Loucy (cell line): ENCODE results near the gene TBX1.

Source experiments
- H2AFZ ChIP-seq: fragments of 200-600 bp; sonication (generic); 2 replicates; pipeline ENCODE4 v1.6.0; 2016; ENCODE audit warnings: antibody characterized with exemption, mild to moderate bottlenecking, low read length, moderate library complexity
- H3F3A ChIP-seq: fragments of 200-600 bp; 2 replicates; pipeline ENCODE4 v1.6.0; 2016; ENCODE audit warnings: antibody characterized with exemption, low read depth, mild to moderate bottlenecking
- H3K27me3 ChIP-seq: fragments of 200-600 bp; sonication (generic); 2 replicates; pipeline ENCODE4 v1.6.1; 2014; ENCODE audit warnings: low read length, mild to moderate bottlenecking; ENCODE audit not compliant: insufficient read depth, poor library complexity, severe bottlenecking
- H3K36me3 ChIP-seq: fragments of 200-600 bp; sonication (generic); 2 replicates; pipeline ENCODE4 v1.6.1; 2016; ENCODE audit warnings: low read length; ENCODE audit not compliant: insufficient read depth
- H3K4me1 ChIP-seq: fragments of 200-600 bp; sonication (generic); 2 replicates; pipeline ENCODE4 v1.5.1; 2014; ENCODE audit warnings: low read length, mild to moderate bottlenecking; ENCODE audit not compliant: insufficient read depth, poor library complexity, severe bottlenecking
- H3K4me2 ChIP-seq: fragments of 200-600 bp; sonication (generic); 2 replicates; pipeline ENCODE4 v1.6.0; 2014; ENCODE audit warnings: antibody characterized with exemption, low read length, low read depth, mild to moderate bottlenecking; ENCODE audit not compliant: poor library complexity, severe bottlenecking
- H3K4me3 ChIP-seq: fragments of 200-600 bp; sonication (generic); 2 replicates; pipeline ENCODE4 v1.5.1; 2014; ENCODE audit warnings: low read length, mild to moderate bottlenecking, mixed read lengths; ENCODE audit not compliant: poor library complexity, severe bottlenecking
- H3K79me2 ChIP-seq: fragments of 200-600 bp; sonication (generic); 2 replicates; pipeline ENCODE4 v1.6.1; 2014; ENCODE audit warnings: low read length; ENCODE audit not compliant: insufficient read depth
- H3K9ac ChIP-seq: fragments of 200-600 bp; sonication (generic); 2 replicates; pipeline ENCODE4 v1.6.0; 2014; ENCODE audit warnings: mild to moderate bottlenecking, low read depth, low read length, moderate library complexity; ENCODE audit not compliant: poor library complexity, severe bottlenecking
- H3K9me2 ChIP-seq: fragments of 200-600 bp; sonication (generic); replicated peaks from 2 replicates; pipeline ENCODE4 v1.6.1; 2016; ENCODE audit warnings: low read depth, low read length, mixed read lengths
- H3K9me3 ChIP-seq: fragments of 200-600 bp; sonication (generic); 2 replicates; pipeline ENCODE4 v1.6.1; 2014; ENCODE audit warnings: mild to moderate bottlenecking, antibody characterized with exemption, low read length, low read depth; ENCODE audit not compliant: insufficient read depth
- H4K20me1 ChIP-seq: fragments of 200-600 bp; sonication (generic); 2 replicates; pipeline ENCODE4 v1.6.0; 2014; ENCODE audit warnings: antibody characterized with exemption, low read length, mild to moderate bottlenecking; ENCODE audit not compliant: insufficient read depth, poor library complexity, severe bottlenecking
- CTCF ChIP-seq: fragments of 200-600 bp; sonication (generic); conservative IDR thresholded peaks from 2 replicates; pipeline ENCODE4 v1.5.1; 2014; ENCODE audit warnings: mild to moderate bottlenecking, antibody characterized with exemption, low read length
- EZH2phosphoT487 ChIP-seq: fragments of 200-600 bp; IDR thresholded peaks from 2 replicates; pipeline ENCODE4 v1.6.1; 2018; ENCODE audit warnings: antibody characterized with exemption, mild to moderate bottlenecking, moderate library complexity, borderline replicate concordance

Gene TBX1

DNA sequence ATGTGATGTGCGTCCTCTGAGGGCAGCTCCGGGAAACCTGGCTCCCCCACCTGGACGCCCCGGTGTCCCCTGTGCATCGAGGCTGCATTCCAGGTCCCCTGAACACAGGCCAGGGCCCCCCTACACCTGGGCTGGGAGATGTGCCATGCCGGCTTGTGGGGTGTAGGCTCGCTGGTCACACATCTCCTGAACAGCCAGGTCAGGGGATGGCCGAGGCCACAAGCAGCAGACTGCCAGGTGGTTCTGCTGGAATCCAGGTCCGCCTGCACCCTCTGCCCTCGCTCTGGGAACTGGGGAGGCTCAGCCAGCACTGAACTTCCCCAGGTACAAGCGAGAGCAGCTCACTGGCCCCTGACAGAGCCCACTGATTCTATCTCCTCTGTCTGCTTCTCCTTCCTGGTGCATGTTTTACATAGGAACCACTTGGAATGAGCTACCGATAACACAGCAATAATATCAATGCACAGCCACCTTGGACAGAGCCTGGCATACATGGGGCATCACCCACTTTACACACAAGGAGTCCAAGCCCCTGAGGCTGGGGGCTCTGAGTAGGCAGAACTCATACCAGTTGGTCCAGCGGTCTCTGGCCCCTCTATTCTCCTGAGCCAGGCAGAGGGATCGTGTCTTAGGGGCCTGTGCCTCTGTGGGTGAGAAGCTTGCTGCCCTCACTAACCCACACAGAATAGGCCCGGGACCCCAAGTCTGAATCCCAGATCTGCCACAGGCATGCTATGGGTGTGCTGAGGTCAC is 46.8 kb downstream of the TBX1 start:
- H4K20me1 ChIP-seq = no peaks in the 10 kb centered on the region
- no peaks in the 10 kb centered on the region for H3K27me3 ChIP-seq
- no peaks in the 10 kb centered on the region for H3K36me3 ChIP-seq
- H3K9ac ChIP-seq = no peak overlapping the region
- H3F3A ChIP-seq = no peaks in the 10 kb centered on the region
- no peaks in the 10 kb centered on the region for H3K79me2 ChIP-seq
- H3K4me1 ChIP-seq = no peaks in the 10 kb centered on the region
- no peaks in the 10 kb centered on the region for H3K9me2 ChIP-seq
- H3K4me3 ChIP-seq = no peak overlapping the region
- H2AFZ ChIP-seq = no peak overlapping the region
- no peak for TF ChIP-seq EZH2phosphoT487
- TF ChIP-seq CTCF = no peak
- H3K4me2 ChIP-seq = no peak overlapping the region
- no peaks in the 10 kb centered on the region for H3K9me3 ChIP-seq

DNA sequence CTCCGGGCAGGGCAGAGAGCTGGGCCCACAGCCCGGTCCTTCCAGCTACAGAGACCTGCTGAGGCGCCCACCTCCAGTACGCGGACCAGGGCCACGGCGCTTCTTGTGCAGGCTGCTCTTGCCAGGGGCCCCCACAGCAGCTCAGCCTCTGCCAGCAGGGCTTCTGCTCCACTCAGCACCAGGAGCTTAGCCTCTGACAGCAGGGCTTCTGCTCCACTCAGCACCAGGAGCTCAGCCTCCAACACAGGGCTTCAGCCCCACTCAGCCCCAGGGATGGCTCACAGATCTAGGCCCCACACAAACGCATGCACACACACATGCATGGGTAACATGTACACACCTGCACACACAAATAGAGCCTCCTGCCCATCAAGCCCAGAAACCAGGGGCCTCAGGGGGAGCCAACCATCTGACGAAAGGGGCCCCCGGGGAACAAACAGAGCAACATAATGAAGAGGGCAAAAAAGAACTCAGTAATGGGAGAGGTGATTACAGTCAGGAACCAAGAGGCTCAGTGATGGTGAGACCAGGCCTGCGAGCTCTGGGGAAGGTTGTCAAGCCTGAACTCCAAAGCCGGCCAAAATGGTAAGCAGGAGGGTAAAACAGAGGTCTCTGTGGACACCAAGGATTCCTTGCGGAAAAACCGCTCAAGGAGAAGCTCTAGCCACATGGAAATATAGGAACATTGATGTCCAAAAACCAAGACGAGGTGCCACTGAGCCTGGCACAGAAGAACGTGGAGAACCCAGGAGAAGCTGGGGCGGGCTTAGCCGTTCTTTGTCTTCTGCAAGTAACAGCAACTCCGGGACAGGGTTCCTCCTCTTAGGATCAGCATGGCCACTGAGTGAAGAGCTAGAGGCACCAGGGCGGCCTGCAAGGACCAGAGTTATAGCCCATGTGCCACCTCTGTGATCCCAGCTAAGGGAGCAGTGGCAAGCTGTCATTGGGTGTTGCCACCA is 47.6 kb downstream of the TBX1 start:
- H3K79me2 ChIP-seq = no peaks in the 10 kb centered on the region
- no peak overlapping the region for H2AFZ ChIP-seq
- TF ChIP-seq EZH2phosphoT487 (no peak), CTCF (no peak)
- H3F3A ChIP-seq = no peaks in the 10 kb centered on the region
- no peak overlapping the region for H3K9ac ChIP-seq
- no peaks in the 10 kb centered on the region for H3K9me2 ChIP-seq
- H3K4me1 ChIP-seq = no peaks in the 10 kb centered on the region
- H3K9me3 ChIP-seq = no peaks in the 10 kb centered on the region
- H3K27me3 ChIP-seq = no peaks in the 10 kb centered on the region
- H4K20me1 ChIP-seq = no peaks in the 10 kb centered on the region
- H3K36me3 ChIP-seq = no peaks in the 10 kb centered on the region
- H3K4me2 ChIP-seq = no peak overlapping the region
- no peak overlapping the region for H3K4me3 ChIP-seq

DNA sequence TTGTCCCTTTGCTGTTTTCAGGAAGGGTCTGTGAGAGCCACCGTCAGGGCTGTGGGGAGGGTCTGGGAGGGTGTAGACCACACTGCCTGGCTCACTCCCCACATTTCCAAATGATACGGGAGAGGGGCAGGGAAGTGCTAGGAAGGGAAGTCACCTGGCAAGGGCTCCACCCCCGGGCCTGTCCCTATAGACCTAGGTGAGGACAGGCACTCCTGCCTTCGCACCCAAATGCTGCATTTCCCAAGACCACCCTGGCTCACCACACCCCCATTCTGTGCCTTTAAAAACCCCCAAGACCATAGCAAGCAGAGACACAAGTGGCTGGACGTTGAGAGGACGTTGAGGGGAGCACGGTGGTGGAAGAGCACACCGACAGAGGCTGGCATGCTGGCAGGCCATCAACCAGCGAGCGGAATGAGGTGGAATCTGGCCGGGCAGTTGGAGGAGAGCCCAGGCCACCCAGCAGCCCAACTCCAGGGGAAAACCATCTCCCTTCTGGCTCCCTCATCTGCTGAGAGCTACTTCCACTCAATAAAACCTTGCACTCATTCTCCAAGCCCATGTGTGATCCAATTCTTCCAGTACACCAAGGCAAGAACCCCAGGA is 48.4 kb downstream of the TBX1 start:
- Histone ChIP-seq H3F3A (no peaks in the 10 kb centered on the region), H3K4me3 (no peak overlapping the region), H3K9ac (no peak overlapping the region), H3K4me1 (no peaks in the 10 kb centered on the region), H3K36me3 (no peaks in the 10 kb centered on the region), H3K79me2 (no peaks in the 10 kb centered on the region), H3K9me3 (no peaks in the 10 kb centered on the region), H2AFZ (no peak overlapping the region), H3K4me2 (no peak overlapping the region), H4K20me1 (no peaks in the 10 kb centered on the region), H3K27me3 (no peaks in the 10 kb centered on the region), H3K9me2 (no peaks in the 10 kb centered on the region)
- TF ChIP-seq CTCF (no peak), EZH2phosphoT487 (no peak)
